Activated T-helper 1 cell treated with Interleukin-2 at 50 U/mL for 16 hours (primary cell): ENCODE measurements around the gene RS1.

Experiments
- DNase-seq: peaks from one replicate; pipeline ENCODE4 v3.0.0-alpha.2; 2020; ENCODE audit warnings: low read depth

RS1 gene

DNA sequence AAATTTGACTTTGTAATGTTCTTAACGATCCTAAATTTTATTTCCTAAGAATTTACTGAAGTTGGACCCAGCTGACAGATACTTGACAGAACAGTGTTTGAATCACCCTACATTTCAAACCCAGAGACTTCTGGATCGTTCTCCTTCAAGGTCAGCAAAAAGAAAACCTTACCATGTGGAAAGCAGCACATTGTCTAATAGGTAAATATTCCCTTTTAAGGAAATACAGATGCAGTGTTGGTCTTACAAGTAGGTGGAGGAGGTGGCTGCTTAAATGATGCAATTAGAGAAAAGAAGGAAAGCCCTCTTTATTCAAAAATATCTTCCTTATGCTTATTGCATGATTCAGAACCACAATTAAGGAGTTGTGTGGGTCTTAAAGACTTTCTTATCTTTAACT is 73.5 kb downstream of the RS1 start:
- DNase-seq = no peak

DNA sequence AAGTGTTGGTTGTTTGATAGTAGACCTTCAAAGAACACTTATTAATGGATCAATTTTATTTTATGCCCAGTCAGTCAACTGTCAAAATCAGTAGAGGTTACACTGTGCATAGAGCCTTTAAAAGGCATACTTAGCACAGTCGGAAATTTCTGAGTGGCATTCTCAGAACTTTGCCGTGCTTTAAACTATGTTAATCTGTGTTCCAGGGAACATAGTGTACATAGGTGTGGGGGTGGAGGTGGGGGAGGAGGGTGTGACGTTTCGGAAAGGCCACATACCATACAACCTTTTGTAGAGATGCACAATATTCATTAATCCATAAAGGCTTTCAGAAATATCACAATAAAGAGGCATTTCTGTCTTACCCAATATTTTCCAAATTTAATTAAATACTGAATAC is 75.8 kb downstream of the RS1 start:
- DNase-seq = no peak

GRCh38 chrX:18594079-18594478 is 77.8 kb downstream of the RS1 start:
- no peak for DNase-seq

DNA sequence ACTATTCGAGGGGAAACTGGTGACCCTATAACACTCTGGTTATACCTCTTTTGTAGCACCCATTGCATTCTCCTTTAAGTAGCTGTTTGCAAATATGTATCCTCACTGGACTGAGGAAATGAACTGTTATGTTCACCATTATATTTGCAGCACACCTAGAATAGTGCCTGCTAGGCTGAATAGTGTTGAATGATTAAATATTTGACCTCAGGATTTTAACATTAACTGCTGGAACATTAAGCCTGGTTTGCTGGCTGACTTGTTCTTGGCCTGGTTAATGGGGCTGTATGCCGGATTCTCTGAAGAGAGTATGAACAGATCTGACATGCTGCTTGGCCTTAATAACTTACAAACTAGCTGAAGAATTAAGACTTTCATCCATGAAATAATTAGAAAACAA is 80.1 kb downstream of the RS1 start:
- DNase-seq = no peak
